GM19239 (cell line): Measurements from ENCODE around the gene ZNF429.
A peak's percentile ranks its signal among the peaks of the same experiment; 100 is the strongest.
"Not testable (repeated sequence)": the region's sequence is repeated elsewhere in the genome, so short reads cannot be mapped to it uniquely, and the experiment has no call there.

Experiments
- DNase-seq: peaks from one replicate; pipeline ENCODE4 v3.0.0; 2011; ENCODE audit warnings: low spot score; ENCODE audit not compliant: insufficient read length
- FAIRE-seq: peaks from 2 replicates; lab custom pipeline; 2011; peaks lifted over from hg19 to GRCh38; lab: Jason Lieb, UNC

Gene ZNF429

GRCh38 chr19:21505459-21506451, at the start of gene ZNF429:
Gene ZNF429, plus strand, starts transcription at chr19:21505602. Its CDS starts 170 bp downstream, at chr19:21505772.
- peak; percentile 85 for DNase-seq
- FAIRE-seq, result peak; percentile 92

- FAIRE-seq (no peak), DNase-seq (no peak)
Observed at GRCh38 chr19:21460686-21461085, 44.7 kb upstream of the ZNF429 start.

GRCh38 chr19:21462540-21462939, 42.9 kb upstream of the ZNF429 start:
- FAIRE-seq, result no peak

GRCh38 chr19:21463449-21464105, 41.8 kb upstream of the ZNF429 start:
- FAIRE-seq, result no peak
- peak; percentile 20 for DNase-seq

More at GRCh38 chr19:21462540-21462939, 42.9 kb upstream of the ZNF429 start:
- no peak for DNase-seq

- no peak for FAIRE-seq
- no peak for DNase-seq
Observed at GRCh38 chr19:21466627-21467026, 38.8 kb upstream of the ZNF429 start.

DNA sequence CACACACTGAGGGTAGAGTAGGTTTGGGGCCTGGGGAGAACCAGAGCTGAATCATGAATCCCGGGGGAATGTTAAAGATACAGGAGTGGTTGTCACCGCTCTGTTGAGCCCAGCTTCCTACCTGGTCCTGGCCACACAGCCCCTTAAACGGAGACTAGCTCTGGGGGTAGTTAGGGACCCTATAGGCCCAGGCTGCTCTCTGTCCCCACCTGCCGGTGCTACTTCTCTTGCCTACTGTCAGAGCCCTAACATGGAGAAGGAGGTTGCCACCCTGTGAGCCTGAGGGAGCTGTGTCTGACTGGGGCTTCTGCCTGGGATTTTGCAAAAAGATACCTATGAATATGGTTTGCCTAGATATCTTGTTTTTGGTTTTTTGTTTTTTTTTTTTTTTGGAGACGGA, 36.6 kb upstream of the ZNF429 start:
- no peak for FAIRE-seq
- no peak for DNase-seq

- no peak for DNase-seq
- no peak for FAIRE-seq
Observed at GRCh38 chr19:21472507-21472906, 32.9 kb upstream of the ZNF429 start.

- FAIRE-seq (no peak), DNase-seq (peak; percentile 14)
Observed at GRCh38 chr19:21474671-21475181, 30.7 kb upstream of the ZNF429 start.

- not testable (repeated sequence) for FAIRE-seq, DNase-seq
Observed at GRCh38 chr19:21482361-21482760, 23.0 kb upstream of the ZNF429 start.

DNA sequence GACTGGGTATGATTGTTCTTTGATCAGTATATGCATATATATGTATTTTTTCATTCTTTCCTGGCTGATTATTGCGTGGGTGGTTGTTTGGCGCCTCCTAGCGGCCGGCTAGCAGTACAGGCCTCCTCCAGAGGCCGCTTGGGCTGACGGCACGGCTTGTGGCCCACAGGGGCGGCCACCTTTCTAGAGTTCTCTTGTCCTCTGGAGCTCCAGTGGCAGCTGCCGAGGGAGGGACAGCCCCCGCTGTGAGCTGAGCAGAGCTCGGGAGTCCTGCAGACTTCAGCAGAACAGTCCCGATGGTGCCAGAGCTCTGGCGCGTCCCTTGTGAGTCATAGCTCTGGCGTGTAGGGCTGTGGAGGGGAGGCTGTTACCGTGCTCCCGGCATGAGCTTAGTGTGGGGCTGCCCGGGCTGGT, 22.5 kb upstream of the ZNF429 start:
- FAIRE-seq (no peak), DNase-seq (no peak)

GRCh38 chr19:21483589-21484170, 21.7 kb upstream of the ZNF429 start:
- FAIRE-seq, result no peak
- DNase-seq, result no peak

DNA sequence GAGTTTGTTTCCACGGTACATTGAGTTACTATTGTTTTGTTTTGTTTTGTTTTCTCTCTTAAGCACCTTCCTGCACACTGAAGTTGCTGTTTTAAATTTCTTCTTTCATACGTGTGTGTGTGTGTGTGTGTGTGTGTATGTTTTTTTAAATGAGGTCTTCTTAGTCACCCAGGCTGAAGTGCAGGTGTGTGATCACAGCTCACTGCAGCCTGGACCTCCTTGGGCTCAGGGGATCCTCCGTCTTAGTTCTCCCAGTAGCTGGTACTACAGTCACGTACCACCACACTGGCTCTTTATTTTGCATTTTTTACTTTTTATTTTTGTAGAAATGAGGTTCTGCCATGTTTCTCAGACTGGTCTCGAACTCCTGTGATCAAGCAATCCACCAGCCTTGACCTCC, 20.8 kb upstream of the ZNF429 start:
- DNase-seq (no peak), FAIRE-seq (no peak)

DNA sequence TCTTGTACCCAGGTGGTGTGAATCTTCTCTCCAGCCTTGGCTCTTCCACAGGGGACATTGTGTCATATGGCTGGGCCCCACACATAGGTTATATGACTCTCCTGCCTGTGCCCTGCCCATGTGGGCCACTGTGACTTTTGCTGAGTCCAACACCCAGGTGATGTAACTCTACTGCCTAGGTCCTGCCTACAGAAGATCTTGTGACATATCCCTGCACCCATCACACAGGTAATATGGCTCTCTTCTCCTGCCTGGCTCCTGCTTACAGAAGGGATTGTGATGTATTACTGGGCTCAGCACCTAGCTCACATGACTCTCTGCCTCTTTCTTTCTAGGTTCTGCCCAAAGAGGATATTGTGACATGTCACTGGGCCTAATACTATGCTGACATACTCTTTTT, 19.5 kb upstream of the ZNF429 start:
- FAIRE-seq (no peak), DNase-seq (no peak)

DNA sequence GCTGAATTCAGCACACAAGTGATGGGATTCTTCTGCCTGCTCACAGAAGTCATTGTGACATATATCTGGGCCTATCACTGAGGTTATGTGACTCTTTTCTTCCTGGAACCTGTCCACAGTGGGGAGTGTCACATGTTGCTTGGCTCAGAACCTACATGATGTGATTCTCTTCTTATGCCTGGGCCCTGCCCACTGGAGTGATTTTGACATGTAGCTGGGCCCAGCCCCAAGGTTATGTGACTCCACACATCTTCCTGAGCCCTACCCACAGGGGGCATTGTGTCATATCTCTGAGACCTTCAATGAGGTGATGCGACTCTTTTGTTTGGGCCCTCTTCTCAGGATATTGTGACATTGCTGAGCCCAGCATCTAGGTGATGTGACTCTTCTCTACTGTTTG, 17.4 kb upstream of the ZNF429 start:
- no peak for FAIRE-seq

DNA sequence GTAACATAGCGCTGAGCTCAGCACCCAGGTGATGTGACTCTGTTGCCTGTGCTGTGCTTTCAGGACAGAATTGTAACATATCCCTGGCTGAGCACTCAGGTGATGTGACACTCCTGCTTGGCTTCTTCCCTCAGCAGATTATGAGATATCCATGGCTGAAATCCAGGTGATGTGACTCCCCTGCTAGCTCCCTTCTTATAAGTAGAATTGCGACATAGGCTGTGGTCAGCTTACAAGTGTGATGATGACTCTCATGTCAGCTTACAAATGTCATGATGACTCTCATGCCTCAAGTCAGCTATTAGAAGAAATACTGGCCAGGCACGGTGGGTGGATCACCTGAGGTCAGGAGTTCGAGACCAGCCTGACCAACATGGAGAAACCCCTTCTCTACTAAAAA, 14.3 kb upstream of the ZNF429 start:
- no peak for DNase-seq
- FAIRE-seq, result no peak

More for the DNA sequence above, 17.4 kb upstream of the ZNF429 start:
- DNase-seq, result no peak

- FAIRE-seq (no peak), DNase-seq (no peak)
Observed at GRCh38 chr19:21492947-21493906, 12.2 kb upstream of the ZNF429 start.

DNA sequence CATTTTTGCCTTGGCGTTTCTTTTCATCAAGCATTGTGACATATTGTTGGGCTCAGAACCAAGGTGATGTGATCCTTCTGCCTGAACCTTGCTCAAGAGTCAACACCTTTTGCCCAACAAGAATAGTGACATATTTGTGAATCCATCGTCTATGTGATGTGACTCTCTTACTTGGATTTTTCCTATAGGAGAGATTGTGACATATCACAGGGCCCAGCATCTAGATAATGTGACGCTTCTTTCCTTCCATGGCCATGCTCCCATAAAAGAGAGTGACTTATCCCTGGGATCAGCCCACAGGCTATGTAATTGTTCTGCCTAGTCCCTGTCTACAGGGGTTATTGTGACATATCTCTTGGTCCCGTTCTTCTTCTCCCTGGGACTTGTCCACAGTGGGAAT, 8.5 kb upstream of the ZNF429 start:
- FAIRE-seq, result no peak
- no peak for DNase-seq

GRCh38 chr19:21498651-21499050, 6.8 kb upstream of the ZNF429 start:
- DNase-seq (no peak), FAIRE-seq (no peak)

- DNase-seq, result no peak
- FAIRE-seq, result no peak
Observed at GRCh38 chr19:21508198-21508597, 2.8 kb downstream of the ZNF429 start.
